ENCODE results near the gene MAML1. TPM values are rescaled to one million over a fixed set of nuclear protein-coding genes. Genes with fewer than 3 reads are reported as not detected.

MAML1 gene
- polyA plus RNA-seq, 1 of the 3 experiments (the other 2 are of a cell fraction) = 8.1 TPM

GRCh38 chr5:179729727-179730126 is 2.9 kb upstream of the MAML1 start:
- TF ChIP-seq CTCF (IDR thresholded peaks at IDR 0.05) (no peak), RAD21 (IDR thresholded peaks at IDR 0.05; ENCODE audit: low read length) (no peak), USF1 (IDR thresholded peaks at IDR 0.05; ENCODE audit: borderline replicate concordance, low read depth) (no peak), MEF2A (IDR thresholded peaks at IDR 0.05; ENCODE audit: borderline replicate concordance, low read depth) (no peak), FOXM1 (IDR thresholded peaks at IDR 0.05; ENCODE audit: low read depth) (no peak), FOXJ3 (CRISPR knock-in tag; IDR thresholded peaks at IDR 0.05) (no peak), JUND (IDR thresholded peaks at IDR 0.05) (no peak), SIN3A (IDR thresholded peaks at IDR 0.05; ENCODE audit: borderline replicate concordance, low read depth, low read length) (no peak), GABPA (IDR thresholded peaks at IDR 0.05; ENCODE audit: low read depth) (no peak), EP300 (IDR thresholded peaks at IDR 0.05; ENCODE audit: borderline replicate concordance in 1 of 2, low read depth in 1 of 2, low read length in 1 of 2) (no peak), TAF1 (IDR thresholded peaks at IDR 0.05; ENCODE audit: borderline replicate concordance, low read depth, low read length) (no peak), POLR2AphosphoS5 (IDR thresholded peaks at IDR 0.05; ENCODE audit: low read depth, low read length) (no peak), MAX (IDR thresholded peaks at IDR 0.05; ENCODE audit: low read depth) (no peak), REST (IDR thresholded peaks at IDR 0.05; ENCODE audit: low read depth, low read length) (no peak), CHD2 (IDR thresholded peaks at IDR 0.05; ENCODE audit: low read length, partially characterized antibody) (no peak), ELF1 (IDR thresholded peaks at IDR 0.05) (no peak), USF2 (IDR thresholded peaks at IDR 0.05; ENCODE audit: borderline replicate concordance, low read depth, low read length) (no peak), PBX3 (IDR thresholded peaks at IDR 0.05) (no peak)

More at GRCh38 chr5:179729727-179730126, 2.9 kb upstream of the MAML1 start:
- Histone ChIP-seq H3K27me3 (ENCODE audit: insufficient read depth) (no peaks in the 10 kb centered on the region), H3K9me3 (no peaks in the 10 kb centered on the region), H3K4me1 (ENCODE audit: control insufficient read depth in 1 of 2, insufficient read depth in 2 of 2, low read depth in 1 of 2, low read length in 1 of 2) (peaks cover 8 to 10% of the 10 kb centered on the region in 2 experiments; a peak in 2 of 4 replicates), H3K27ac (ENCODE audit: low read depth in 2 of 2, low read length in 1 of 2) (no peak overlapping the region), H4K20me1 (ENCODE audit: insufficient read depth) (peaks cover 14% of the 10 kb centered on the region), H3K79me2 (ENCODE audit: insufficient read depth) (peaks cover 37% of the 10 kb centered on the region), H3K9me2 (no peaks in the 10 kb centered on the region), H3K4me2 (no peak overlapping the region), H3K36me3 (replicated peaks in 1 of 2; ENCODE audit: control insufficient read depth in 1 of 2, insufficient read depth in 2 of 2, low read length in 1 of 2) (peaks cover 54 to 72% of the 10 kb centered on the region in 2 experiments), H3F3A (replicated peaks; ENCODE audit: insufficient read depth) (peaks cover 61% of the 10 kb centered on the region), H3K4me3 (ENCODE audit: low read depth in 2 of 2, low read length in 1 of 2) (no peak overlapping the region), H2AFZ (ENCODE audit: low read depth) (no peak overlapping the region), H3K9ac (no peak overlapping the region)
- ChIA-PET CTCF (interaction anchor here (1.5 kb wide), 1 partner anchor 34 kb away, joined by 4 read pairs; no protein-coding TSS in a partner anchor), POLR2A (no interaction called here)
- WGBS (ENCODE audit: low lambda C conversion rate) = 97% methylated on average over 3 of the region's 3 CpGs
- no peak for DNase-seq

Measured in SK-N-SH (cell line).